PC-9 (cell line): Measurements from ENCODE around the gene ABCD2. TPM values are rescaled to one million over a fixed set of nuclear protein-coding genes. Genes with fewer than 3 reads are reported as not detected.

ENCODE experiments used
- BruUV-seq: library from RNA; stranded (reverse); fragments of 400-500 nt; replicated peaks from 2 replicates; lab custom pipeline; 2021; lab: Mats Ljungman, UMichigan
- CTCF ChIA-PET: fragments of 300-600 bp; sonication (Branson Sonifier 250); formaldehyde crosslinking; loops from one replicate; lab custom pipeline; 2022; ENCODE audit warnings: antibody characterized with exemption; lab: Charles Lee
- POLR2A ChIA-PET: fragments of 300-600 bp; sonication (Branson Sonifier 250); formaldehyde crosslinking; loops from one replicate; lab custom pipeline; 2022; ENCODE audit warnings: antibody characterized with exemption; ENCODE audit not compliant: unreplicated experiment; lab: Charles Lee
- DNase-seq, 2 experiments: peaks; one replicate each; pipeline versions ENCODE4 v3.0.0 to v3.0.0-alpha.2; 2015 to 2022; ENCODE audit warnings: mixed read lengths in 1 of 2
- H2AFZ ChIP-seq: fragments of 200-600 bp; sonication (generic); 2 replicates; pipeline ENCODE4 v1.8.1; 2017; ENCODE audit warnings: antibody characterized with exemption
- H3F3A ChIP-seq: fragments of 200-600 bp; sonication (generic); 2 replicates; pipeline ENCODE4 v1.8.1; 2017; ENCODE audit warnings: antibody characterized with exemption, mild to moderate bottlenecking, low read depth; ENCODE audit not compliant: insufficient read depth
- H3K27ac ChIP-seq: fragments of 200-600 bp; sonication (generic); 2 replicates; pipeline ENCODE4 v1.6.1; 2016; ENCODE audit warnings: mixed run types
- H3K27me3 ChIP-seq: fragments of 200-600 bp; sonication (generic); 2 replicates; pipeline ENCODE4 v1.6.1; 2016; ENCODE audit warnings: low read depth, mixed run types; ENCODE audit not compliant: insufficient read depth
- H3K36me3 ChIP-seq: fragments of 200-600 bp; sonication (generic); 2 replicates; pipeline ENCODE4 v1.6.1; 2016; ENCODE audit warnings: low read depth, mixed run types
- H3K4me1 ChIP-seq: fragments of 200-600 bp; sonication (generic); replicated peaks from 2 replicates; pipeline ENCODE4 v1.6.1; 2016; ENCODE audit warnings: mixed run types; ENCODE audit not compliant: insufficient read depth
- H3K4me2 ChIP-seq: fragments of 200-600 bp; sonication (generic); 2 replicates; pipeline ENCODE4 v1.6.1; 2017; ENCODE audit warnings: mixed run types
- H3K4me3 ChIP-seq: fragments of 200-600 bp; sonication (generic); 2 replicates; pipeline ENCODE4 v1.6.1; 2016; ENCODE audit warnings: mixed run types
- H3K79me2 ChIP-seq: fragments of 200-600 bp; sonication (generic); 2 replicates; pipeline ENCODE4 v1.6.1; 2017; ENCODE audit warnings: low read depth, mixed run types
- H3K9me2 ChIP-seq: fragments of 200-600 bp; sonication (generic); 2 replicates; pipeline ENCODE4 v1.8.1; 2017; ENCODE audit warnings: mild to moderate bottlenecking; ENCODE audit not compliant: insufficient read depth
- H3K9me3 ChIP-seq: fragments of 200-600 bp; sonication (generic); 2 replicates; pipeline ENCODE4 v1.8.1; 2016; ENCODE audit warnings: low read depth; ENCODE audit not compliant: insufficient read depth
- H4K20me1 ChIP-seq: fragments of 200-600 bp; sonication (generic); 2 replicates; pipeline ENCODE4 v1.8.1; 2017; ENCODE audit not compliant: insufficient read depth
- CTCF ChIP-seq: fragments of 200-600 bp; sonication (generic); conservative IDR thresholded peaks from 2 replicates; pipeline ENCODE4 v1.6.1; 2017; ENCODE audit warnings: mixed run types, antibody characterized with exemption, mild to moderate bottlenecking, moderate library complexity
- EZH2 ChIP-seq: fragments of 200-600 bp; sonication (generic); IDR thresholded peaks from 2 replicates; pipeline ENCODE4 v1.8.0; 2017; ENCODE audit warnings: antibody characterized with exemption, low read depth
- intact Hi-C: fragments of 100-400 bp; cut with micrococcal nuclease; formaldehyde crosslinking; loops from one replicate; pipeline ENCODE4 v1.10.0; 2022; ENCODE audit not compliant: unreplicated experiment
- total RNA-seq: library from RNA; stranded (reverse); gene quantifications from 2 replicates; pipeline ENCODE4 v1.2.3, GENCODE V29; 2021

ABCD2 gene
- total RNA-seq, 1 experiment from 2014 or later = not detected

GRCh38 chr12:39581592-39581991, 38.0 kb downstream of the ABCD2 start:
- BruUV-seq = no TSS peak
- Histone ChIP-seq H3K27ac (peak overlapping the region; percentile 64), H3K4me1 (peaks cover 16% of the 10 kb centered on the region), H4K20me1 (no peaks in the 10 kb centered on the region), H3K4me2 (peak overlapping the region; percentile 59), H3K79me2 (no peaks in the 10 kb centered on the region), H3K36me3 (no peaks in the 10 kb centered on the region), H2AFZ (peak overlapping the region; percentile 52), H3F3A (peaks cover 10% of the 10 kb centered on the region; the same call in 1 of the 2 replicates), H3K9me3 (peaks cover 5% of the 10 kb centered on the region), H3K27me3 (no peaks in the 10 kb centered on the region), H3K9me2 (peaks cover 4% of the 10 kb centered on the region; the same call in 1 of the 2 replicates), H3K4me3 (peak overlapping the region; percentile 13; the same call in 1 of the 2 replicates)
- peak in 1 of 2 experiments; percentile 78 for DNase-seq
- CTCF ChIA-PET = no interaction called here
- intact Hi-C loops = loop anchor here (10.0 kb wide), 2 partner anchors 113 to 137 kb away; partner anchors contain the start of gene KIF21A
- TF ChIP-seq CTCF = no peak
- no peak for TF ChIP-seq EZH2
- POLR2A ChIA-PET = no interaction called here

DNA sequence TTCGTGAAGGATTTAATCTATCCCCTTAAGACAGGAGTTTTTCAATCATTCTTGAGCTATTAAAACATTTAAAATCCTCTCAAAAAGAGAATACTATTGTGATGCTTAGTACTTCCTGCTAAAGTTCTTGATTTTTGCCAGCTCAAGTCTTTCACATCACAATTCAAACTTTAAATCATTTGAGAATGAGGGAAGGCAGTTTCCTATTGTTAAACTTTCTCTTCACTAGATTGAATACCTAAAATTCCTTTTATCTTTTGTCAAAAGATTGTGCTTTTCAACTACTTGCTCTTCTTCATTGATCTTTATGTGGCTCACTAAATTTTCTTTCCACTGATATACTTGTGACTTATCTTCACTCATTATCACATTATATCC, 44.1 kb downstream of the ABCD2 start:
- no peak for TF ChIP-seq CTCF
- TF ChIP-seq EZH2 = no peak
- Histone ChIP-seq H4K20me1 (no peaks in the 10 kb centered on the region), H3K27ac (no peak overlapping the region), H3K79me2 (no peaks in the 10 kb centered on the region), H3K9me2 (no peaks in the 10 kb centered on the region), H3F3A (no peaks in the 10 kb centered on the region), H3K27me3 (no peaks in the 10 kb centered on the region), H3K4me2 (no peak overlapping the region), H3K4me1 (no peaks in the 10 kb centered on the region), H2AFZ (no peak overlapping the region), H3K9me3 (no peaks in the 10 kb centered on the region; the same call in 1 of the 2 replicates), H3K36me3 (no peaks in the 10 kb centered on the region), H3K4me3 (no peak overlapping the region)
- CTCF ChIA-PET = no interaction called here
- POLR2A ChIA-PET = no interaction called here
- intact Hi-C loops = no loop called here
- no TSS peak for BruUV-seq
- DNase-seq = no peak

- no peaks in the 10 kb centered on the region for H4K20me1 ChIP-seq
- H2AFZ ChIP-seq = no peak overlapping the region
- intact Hi-C loops = no loop called here
- no peak overlapping the region for H3K4me2 ChIP-seq
- no peak overlapping the region for H3K27ac ChIP-seq
- H3K9me2 ChIP-seq = no peaks in the 10 kb centered on the region
- CTCF ChIA-PET = no interaction called here
- BruUV-seq = no TSS peak
- no peaks in the 10 kb centered on the region for H3K4me1 ChIP-seq
- H3K9me3 ChIP-seq = no peaks in the 10 kb centered on the region; the same call in 1 of the 2 replicates
- TF ChIP-seq EZH2 (no peak), CTCF (no peak)
- no peaks in the 10 kb centered on the region for H3K79me2 ChIP-seq
- POLR2A ChIA-PET = no interaction called here
- no peaks in the 10 kb centered on the region for H3F3A ChIP-seq
- H3K36me3 ChIP-seq = no peaks in the 10 kb centered on the region
- no peaks in the 10 kb centered on the region for H3K27me3 ChIP-seq
- no peak overlapping the region for H3K4me3 ChIP-seq
- DNase-seq = no peak
These were observed 44.7 kb downstream of the ABCD2 start for GRCh38 chr12:39574785-39575497.
